Measurements from ENCODE around the gene PLEKHM3. TPM values are rescaled to one million over a fixed set of nuclear protein-coding genes. Genes with fewer than 3 reads are reported as not detected.

PLEKHM3 gene
- polyA plus RNA-seq, 3 donors: 2.3 to 6.7 (median 5.8) TPM

GRCh38 chr2:207805566-207806226, 219.6 kb downstream of the PLEKHM3 start:
- WGBS, 3 donors: 76 to 88% (median 82%) methylated on average over 5 of the region's 5 CpGs
- no peak overlapping the region for H3K27ac ChIP-seq (ENCODE audit: low read depth, low read length)

- 63 to 83% (median 74%) methylated on average over 6 of the region's 6 CpGs for WGBS, 3 donors
- no peak overlapping the region for H3K27ac ChIP-seq (ENCODE audit: low read depth, low read length)
These were observed 222.7 kb downstream of the PLEKHM3 start for GRCh38 chr2:207802650-207803049.

- 22 to 27% (median 27%) methylated on average over 3 of the region's 3 CpGs for WGBS, 3 donors
- no peak overlapping the region for H3K27ac ChIP-seq (ENCODE audit: low read depth, low read length)
These were observed 224.1 kb downstream of the PLEKHM3 start for GRCh38 chr2:207801259-207801658.

DNA sequence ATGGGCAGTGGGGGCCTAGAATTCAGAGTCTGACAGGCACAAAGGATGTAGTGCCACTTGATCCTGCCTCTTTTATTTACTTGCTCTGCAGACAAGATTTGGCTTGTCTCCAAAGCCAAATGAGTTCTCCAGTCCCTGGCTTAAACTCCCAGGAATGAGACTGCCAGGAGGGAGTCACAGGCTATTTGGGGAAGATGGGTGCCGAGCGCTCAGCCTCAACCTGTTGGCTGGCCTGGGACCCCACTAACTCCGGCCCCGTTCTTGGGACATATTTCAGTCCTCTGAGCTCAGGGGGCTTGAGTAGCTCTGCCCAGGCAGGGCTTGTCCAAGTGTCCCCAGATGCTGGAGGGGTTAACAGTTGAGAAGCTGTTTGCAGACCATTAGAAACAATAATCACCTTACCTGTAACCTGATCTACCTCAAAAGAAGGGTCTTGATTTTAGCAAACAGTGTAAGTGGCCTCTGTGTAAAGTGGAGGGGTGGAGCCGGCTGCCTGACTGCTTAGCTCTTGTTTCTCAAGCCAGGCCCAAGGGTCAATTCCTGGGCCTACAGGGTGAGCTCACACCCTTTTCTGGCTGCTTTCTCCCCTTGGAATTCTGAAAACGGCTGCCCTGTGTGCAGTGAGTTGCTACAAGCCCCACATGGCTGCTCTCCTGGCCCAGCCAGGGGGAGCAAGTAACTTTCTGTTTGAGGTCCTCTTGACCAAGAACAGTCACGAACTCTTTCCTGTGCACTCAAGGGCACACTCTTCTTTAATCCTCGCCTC, 228.6 kb downstream of the PLEKHM3 start:
- H3K27ac ChIP-seq (ENCODE audit: low read depth, low read length): no peak overlapping the region
- 64 to 76% (median 74%) methylated on average over 8 of the region's 8 CpGs for WGBS, 3 donors

- 43 to 69% (median 45%) methylated on average over 5 to 6 of the region's 6 CpGs for WGBS, 3 donors
- H3K27ac ChIP-seq (ENCODE audit: low read depth, low read length): no peak overlapping the region
These were observed 233.0 kb downstream of the PLEKHM3 start for GRCh38 chr2:207792244-207792785.

DNA sequence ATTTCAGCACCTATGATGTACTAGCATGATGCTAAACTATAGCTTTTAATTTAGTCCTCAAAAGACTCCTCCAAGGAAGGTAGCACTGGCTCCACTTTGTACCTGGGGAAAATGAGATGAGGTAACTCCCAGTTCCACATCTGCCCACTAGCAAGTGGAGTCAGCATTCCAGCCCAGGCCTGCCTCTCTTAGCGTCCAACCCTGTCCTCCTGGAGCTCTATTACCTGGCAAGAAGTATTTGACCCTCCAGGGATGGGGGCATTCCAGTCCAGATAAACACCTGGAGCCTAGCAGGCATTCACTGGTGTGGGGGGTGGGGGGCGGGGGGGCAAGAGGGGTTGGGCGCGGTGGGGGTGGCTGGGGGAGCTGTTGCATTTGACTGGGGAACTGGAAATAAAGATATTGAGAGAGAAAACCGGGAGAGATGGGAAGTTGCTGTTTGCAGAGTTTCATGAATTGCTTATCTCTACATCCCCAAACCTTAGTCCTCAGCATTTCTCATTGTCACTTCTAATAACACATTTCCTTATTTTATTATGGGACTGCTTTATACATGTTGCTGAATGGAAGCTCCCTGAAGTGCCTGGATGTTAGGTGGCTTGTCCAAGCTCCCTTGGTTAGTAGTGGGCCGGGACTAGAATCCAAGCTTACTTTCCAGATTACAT, 233.6 kb downstream of the PLEKHM3 start:
- H3K27ac ChIP-seq (ENCODE audit: low read depth, low read length): no peak overlapping the region
- 44 to 52% (median 51%) methylated on average over 6 of the region's 6 CpGs for WGBS, 3 donors

DNA sequence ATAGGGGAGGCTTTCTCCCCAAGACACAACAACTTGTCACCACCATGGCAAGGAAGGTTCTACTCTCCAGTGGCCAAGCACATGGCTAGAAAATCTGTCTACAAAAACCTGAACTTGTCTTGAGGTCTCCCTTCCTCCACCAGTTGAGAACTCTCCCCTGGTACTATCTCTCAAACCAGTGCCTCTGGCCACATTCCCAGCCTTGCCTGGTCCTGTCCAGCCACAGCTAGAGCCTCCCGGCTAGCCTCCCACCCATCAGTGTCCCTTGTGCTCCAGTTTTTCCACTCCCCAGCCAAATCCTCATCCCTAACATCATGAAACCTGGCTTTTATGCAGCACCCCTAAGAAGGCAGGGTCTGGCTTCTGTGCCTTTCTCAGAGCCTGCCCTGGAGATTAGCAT, 234.4 kb downstream of the PLEKHM3 start:
- 74 to 87% (median 78%) methylated on average over 1 of the region's 1 CpG for WGBS, 3 donors

GRCh38 chr2:207787800-207788199, 237.5 kb downstream of the PLEKHM3 start:
- no peak overlapping the region for H3K27ac ChIP-seq (ENCODE audit: low read depth, low read length)
- WGBS, 3 donors: 55 to 69% (median 69%) methylated on average over 4 of the region's 4 CpGs

More for the DNA sequence above, 234.4 kb downstream of the PLEKHM3 start:
- no peak overlapping the region for H3K27ac ChIP-seq (ENCODE audit: low read depth, low read length)

DNA sequence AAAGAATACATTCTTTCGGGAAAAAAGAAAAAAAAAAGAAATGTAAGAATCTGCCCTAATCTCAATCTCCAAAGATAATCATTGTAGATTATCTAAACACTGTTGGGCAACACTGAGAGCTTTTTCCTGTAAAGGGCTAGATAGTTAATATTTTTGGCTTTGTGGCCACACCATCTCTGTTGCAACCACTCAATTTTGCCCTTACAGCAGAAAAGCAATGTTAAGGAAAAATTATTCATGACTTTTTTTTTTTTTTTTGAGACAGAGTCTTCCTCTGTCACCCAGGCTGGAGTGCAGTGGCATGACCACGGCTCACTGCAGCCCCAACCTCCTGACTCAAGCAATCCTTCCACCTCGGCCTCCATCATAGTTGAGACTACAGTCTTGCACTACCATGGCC, 238.3 kb downstream of the PLEKHM3 start:
- H3K27ac ChIP-seq (ENCODE audit: low read depth, low read length): no peak overlapping the region
- WGBS, 3 donors: 56 to 93% (median 64%) methylated on average over 3 of the region's 3 CpGs

- WGBS, 3 donors: 66 to 81% (median 76%) methylated on average over 5 of the region's 5 CpGs
- no peak overlapping the region for H3K27ac ChIP-seq (ENCODE audit: low read depth, low read length)
These were observed 240.4 kb downstream of the PLEKHM3 start for GRCh38 chr2:207784898-207785297.

- no peak overlapping the region for H3K27ac ChIP-seq (ENCODE audit: low read depth, low read length)
- WGBS, 3 donors: 77 to 91% (median 87%) methylated on average over 2 of the region's 2 CpGs
These were observed 241.8 kb downstream of the PLEKHM3 start for GRCh38 chr2:207783514-207783913.

GRCh38 chr2:207782238-207783030, 242.9 kb downstream of the PLEKHM3 start:
- WGBS, 3 donors: 78 to 92% (median 88%) methylated on average over 10 of the region's 10 CpGs
- no peak overlapping the region for H3K27ac ChIP-seq (ENCODE audit: low read depth, low read length)

DNA sequence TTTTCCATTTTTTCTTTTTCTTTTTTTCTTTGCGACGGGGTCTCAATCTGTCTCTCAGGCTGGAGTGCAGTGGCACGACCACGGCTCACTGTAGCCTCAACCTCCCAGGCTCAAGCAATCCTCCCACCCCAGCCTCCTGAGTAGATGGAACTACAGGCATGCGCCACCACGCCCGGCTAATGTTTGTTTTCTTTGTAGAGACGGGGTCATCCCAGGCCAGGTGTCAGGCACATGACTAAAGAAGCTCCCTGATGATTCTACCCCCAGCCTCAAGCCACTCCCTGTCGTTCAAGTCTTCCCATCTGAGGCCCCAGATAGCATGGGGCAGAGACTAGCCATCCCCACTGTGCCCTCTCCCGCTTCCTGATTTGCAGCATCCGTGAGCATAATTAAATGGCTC, 245.8 kb downstream of the PLEKHM3 start:
- WGBS, 3 donors: 84 to 90% (median 88%) methylated on average over 11 of the region's 11 CpGs
- no peak overlapping the region for H3K27ac ChIP-seq (ENCODE audit: low read depth, low read length)

- 80 to 94% (median 84%) methylated on average over 4 of the region's 4 CpGs for WGBS, 3 donors
- H3K27ac ChIP-seq (ENCODE audit: low read depth, low read length): no peak overlapping the region
These were observed 246.9 kb downstream of the PLEKHM3 start for GRCh38 chr2:207778298-207778882.

- WGBS, 3 donors: 87 to 90% (median 89%) methylated on average over 6 of the region's 6 CpGs
- H3K27ac ChIP-seq (ENCODE audit: low read depth, low read length): no peak overlapping the region
These were observed 248.2 kb downstream of the PLEKHM3 start for GRCh38 chr2:207777124-207777523.

DNA sequence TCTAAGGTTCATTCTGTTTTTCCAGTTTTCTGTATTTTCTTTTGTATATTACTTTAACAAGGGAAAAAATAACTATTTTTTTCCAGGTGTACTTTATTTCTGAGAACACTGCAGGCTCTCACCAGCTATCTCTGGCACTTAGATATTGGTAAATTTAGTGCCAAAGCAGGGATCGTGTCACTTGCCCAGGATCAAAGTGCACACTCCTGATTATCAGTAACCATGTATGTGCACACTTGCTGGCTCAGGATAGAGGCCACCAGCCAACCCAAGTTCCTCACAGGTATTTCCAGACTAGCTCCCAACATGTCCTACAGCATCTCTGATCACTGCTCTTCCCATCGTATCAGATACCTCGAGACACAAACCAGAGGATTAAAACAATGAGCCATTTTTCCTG, 249.9 kb downstream of the PLEKHM3 start:
- 48 to 86% (median 82%) methylated on average over 3 of the region's 3 CpGs for WGBS, 3 donors
- no peak overlapping the region for H3K27ac ChIP-seq (ENCODE audit: low read depth, low read length)

DNA sequence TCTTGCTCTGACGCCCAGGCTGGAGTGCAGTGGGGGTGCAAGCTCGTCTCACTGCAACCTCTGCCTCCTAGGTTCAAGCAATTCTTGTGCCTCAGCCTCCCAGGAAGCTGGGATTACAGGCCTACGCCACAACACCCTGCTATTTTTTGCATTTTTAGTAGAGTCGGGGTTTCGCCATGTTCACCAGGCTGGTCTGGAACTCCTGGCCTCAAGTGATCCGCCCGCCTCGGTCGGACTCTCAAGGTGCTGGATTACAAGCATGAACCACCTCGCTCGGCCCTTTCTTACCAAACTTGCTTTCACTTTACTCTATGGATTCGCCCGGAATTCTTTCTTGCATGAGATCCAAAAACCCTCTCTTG, 252.5 kb downstream of the PLEKHM3 start:
- H3K27ac ChIP-seq (ENCODE audit: low read depth, low read length): no peak overlapping the region
- WGBS, 3 donors: 91 to 94% (median 92%) methylated on average over 13 of the region's 13 CpGs
